Epithelial cell of proximal tubule (primary cell): Measurements from ENCODE around the gene DNAJB9. TPM values are rescaled to one million over a fixed set of nuclear protein-coding genes. Genes with fewer than 3 reads are reported as not detected.
"Not testable (repeated sequence)": the region's sequence is repeated elsewhere in the genome, so short reads cannot be mapped to it uniquely, and the experiment has no call there.

ENCODE experiments used
- DNase-seq: peaks from one replicate; pipeline ENCODE4 v3.0.0-alpha.2; 2011; ENCODE audit warnings: low read depth
- H3K4me3 ChIP-seq: 2 replicates; pipeline ENCODE4 v1.5.1; 2011; ENCODE audit warnings: low read depth, mild to moderate bottlenecking, low read length
- total RNA-seq: library from RNA; depleted of rRNA; stranded (reverse); fragments of >200 nt; gene quantifications from 2 replicates; pipeline ENCODE4 v1.2.3, GENCODE V29; 2015
- TF ChIP-seq, protein P1 (sequence below): conservative IDR thresholded peaks from 2 replicates; pipeline ENCODE4 v1.5.1; 2012; ENCODE audit warnings: low read depth, mild to moderate bottlenecking, low read length

DNAJB9 gene
- total RNA-seq, 1 donor from 2014 or later: 8.5 TPM

DNA sequence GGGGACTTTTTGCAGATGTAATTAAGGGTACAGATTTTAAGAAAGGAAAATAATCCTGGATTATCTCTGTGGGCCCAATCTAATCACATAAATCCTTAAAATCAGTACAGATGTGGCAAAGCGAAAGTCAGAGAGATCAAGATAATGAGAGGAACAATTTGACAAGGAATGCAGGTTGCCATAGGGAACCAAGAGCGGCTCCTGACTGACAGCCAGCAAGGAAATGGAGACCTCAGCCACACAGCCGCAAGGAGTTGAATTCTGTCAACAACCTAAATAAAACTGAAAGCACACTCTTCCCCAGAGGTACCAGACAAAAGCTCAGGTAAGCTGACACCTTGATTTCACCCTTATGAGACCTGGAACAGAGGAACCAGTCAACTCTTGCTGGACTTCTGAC lies 40.3 kb upstream of the DNAJB9 start:
- TF ChIP-seq, protein P1, sequence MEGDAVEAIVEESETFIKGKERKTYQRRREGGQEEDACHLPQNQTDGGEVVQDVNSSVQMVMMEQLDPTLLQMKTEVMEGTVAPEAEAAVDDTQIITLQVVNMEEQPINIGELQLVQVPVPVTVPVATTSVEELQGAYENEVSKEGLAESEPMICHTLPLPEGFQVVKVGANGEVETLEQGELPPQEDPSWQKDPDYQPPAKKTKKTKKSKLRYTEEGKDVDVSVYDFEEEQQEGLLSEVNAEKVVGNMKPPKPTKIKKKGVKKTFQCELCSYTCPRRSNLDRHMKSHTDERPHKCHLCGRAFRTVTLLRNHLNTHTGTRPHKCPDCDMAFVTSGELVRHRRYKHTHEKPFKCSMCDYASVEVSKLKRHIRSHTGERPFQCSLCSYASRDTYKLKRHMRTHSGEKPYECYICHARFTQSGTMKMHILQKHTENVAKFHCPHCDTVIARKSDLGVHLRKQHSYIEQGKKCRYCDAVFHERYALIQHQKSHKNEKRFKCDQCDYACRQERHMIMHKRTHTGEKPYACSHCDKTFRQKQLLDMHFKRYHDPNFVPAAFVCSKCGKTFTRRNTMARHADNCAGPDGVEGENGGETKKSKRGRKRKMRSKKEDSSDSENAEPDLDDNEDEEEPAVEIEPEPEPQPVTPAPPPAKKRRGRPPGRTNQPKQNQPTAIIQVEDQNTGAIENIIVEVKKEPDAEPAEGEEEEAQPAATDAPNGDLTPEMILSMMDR: no peak
- no peak overlapping the region for H3K4me3 ChIP-seq
- DNase-seq: no peak

DNA sequence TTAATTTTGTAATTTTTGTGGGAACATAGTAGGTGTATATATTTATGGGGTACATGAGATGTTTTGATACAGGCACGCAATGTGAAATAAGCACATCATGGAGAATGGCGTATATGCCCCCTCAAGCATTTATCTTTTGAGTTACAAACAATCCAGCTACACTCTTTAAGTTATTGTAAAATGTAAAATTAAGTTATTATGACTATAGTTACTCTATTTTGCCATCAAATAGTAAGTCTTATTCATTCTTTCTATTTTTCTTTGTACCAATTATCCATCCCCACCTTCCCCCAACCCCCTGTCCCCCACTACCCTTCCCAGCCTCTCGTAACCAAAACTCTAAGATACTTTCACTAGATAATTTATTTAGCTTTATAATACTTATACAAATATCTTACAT lies 36.0 kb upstream of the DNAJB9 start:
- H3K4me3 ChIP-seq: no peak overlapping the region
- TF ChIP-seq, protein P1: no peak
- no peak for DNase-seq

DNA sequence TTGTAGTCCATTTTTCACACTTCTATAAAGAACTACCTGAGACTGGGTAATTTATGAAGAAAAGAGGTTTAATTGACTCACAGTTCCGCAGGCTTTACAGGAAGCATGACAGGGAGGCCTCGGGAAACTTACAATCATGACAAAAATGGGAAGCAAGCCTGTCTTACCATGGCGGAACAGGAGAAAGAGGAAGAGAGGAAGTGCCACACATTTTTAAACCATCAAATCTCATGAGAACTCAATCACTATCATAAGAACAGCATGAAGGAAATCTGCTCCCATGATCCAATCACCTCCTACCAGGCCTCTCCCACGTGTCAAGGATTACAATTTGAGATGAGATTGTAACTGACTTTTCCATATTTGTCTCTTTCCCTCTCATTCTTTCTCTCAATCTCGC lies 34.4 kb upstream of the DNAJB9 start:
- TF ChIP-seq, protein P1: no peak
- no peak overlapping the region for H3K4me3 ChIP-seq
- no peak for DNase-seq

DNA sequence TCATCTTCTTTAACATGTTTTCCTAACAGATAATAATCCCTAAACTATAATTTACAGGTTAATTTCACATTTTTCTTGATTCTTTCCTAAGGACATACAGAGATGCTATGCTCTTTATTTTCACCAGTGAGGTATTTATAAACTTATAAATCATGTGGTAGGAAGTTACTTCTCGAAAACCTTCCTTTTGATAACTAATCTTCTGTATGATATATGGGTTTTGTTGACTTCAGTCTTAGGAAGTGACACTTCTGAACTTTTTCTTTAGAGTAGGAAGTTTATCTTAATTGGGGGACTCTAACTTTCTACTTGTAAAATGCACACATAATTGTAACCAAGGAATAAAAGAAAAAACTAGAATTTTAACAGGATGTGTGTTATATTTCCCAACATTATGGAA lies 33.9 kb upstream of the DNAJB9 start:
- TF ChIP-seq, protein P1: no peak
- H3K4me3 ChIP-seq: no peak overlapping the region
- no peak for DNase-seq

DNA sequence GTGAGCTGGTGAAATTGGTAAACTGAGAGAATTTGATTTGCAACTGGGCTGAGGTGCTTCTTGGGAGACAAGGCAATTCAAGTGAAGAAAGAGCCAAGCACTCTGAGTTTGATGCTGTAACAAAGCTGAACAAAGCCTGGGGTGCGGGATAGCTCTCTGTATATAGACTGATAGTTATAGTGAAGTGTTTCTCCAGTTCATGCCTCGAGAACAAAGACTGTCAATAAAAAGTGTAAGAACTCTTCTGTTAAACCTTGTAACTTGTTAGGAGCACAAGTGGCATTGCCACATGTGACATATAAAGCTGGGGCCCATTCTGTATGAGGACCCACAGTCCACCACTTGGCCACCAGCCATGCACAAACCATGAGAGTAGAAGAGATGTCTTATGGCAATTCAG lies 32.4 kb upstream of the DNAJB9 start:
- no peak for DNase-seq
- no peak overlapping the region for H3K4me3 ChIP-seq
- TF ChIP-seq, protein P1: no peak

DNA sequence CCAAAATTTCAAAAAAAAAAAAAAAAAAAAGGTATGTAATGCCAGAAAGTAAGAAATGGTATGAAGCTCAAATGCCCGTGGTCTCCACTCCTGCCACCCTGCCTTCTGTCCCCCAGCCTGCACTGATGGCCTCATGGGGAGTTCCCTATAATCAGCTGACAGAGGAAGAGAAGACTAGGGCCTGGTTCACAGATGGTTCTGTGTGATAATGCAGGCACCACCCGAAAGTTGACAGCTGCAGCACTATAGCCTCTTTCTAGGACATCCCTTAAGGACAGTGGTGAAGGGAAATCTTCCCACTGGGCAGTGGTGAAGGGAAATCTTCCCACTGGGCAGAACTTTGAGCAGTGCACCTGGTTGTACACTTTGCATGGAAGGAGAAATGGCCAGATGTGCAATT lies 31.4 kb upstream of the DNAJB9 start:
- not testable (repeated sequence) for DNase-seq, H3K4me3 ChIP-seq

DNA sequence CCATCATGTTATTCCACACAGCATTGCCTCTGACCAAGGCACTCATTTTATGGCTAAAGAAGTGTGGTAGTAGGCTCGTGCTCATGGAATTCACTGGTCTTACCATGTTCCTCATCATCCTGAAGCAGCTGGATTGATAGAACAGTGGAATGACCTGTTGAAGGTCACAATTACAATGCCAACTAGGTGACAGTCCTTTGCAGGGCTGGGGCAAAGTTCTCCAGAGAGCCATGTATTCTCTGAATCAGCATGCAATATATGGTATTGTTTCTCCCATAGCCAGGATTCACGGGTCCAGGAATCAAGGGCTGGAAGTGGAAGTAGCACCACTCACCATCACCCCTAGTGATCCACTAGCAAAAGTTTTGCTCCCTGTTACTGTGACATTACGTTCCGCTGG lies 31.0 kb upstream of the DNAJB9 start:
- not testable (repeated sequence) for DNase-seq, H3K4me3 ChIP-seq

DNA sequence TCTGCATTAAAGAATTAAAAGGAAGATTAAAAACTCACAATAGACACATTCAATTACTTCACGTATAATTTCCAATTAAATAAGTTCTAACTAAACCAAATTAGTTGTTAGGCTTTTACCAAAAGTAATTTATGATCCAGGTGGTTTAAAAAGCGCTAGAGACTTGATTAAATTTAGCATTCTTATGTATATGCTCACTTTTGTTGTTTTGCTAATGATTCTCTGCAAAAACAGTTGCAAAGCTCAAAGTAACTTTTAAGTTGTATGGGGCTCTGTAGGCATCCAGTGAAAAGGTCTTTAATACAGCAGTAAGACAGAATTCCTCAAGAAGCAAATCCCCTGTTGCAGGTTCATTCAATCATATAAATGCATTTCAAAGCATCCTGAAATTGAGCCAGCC lies 28.2 kb upstream of the DNAJB9 start:
- TF ChIP-seq, protein P1: no peak
- no peak overlapping the region for H3K4me3 ChIP-seq
- DNase-seq: no peak

DNA sequence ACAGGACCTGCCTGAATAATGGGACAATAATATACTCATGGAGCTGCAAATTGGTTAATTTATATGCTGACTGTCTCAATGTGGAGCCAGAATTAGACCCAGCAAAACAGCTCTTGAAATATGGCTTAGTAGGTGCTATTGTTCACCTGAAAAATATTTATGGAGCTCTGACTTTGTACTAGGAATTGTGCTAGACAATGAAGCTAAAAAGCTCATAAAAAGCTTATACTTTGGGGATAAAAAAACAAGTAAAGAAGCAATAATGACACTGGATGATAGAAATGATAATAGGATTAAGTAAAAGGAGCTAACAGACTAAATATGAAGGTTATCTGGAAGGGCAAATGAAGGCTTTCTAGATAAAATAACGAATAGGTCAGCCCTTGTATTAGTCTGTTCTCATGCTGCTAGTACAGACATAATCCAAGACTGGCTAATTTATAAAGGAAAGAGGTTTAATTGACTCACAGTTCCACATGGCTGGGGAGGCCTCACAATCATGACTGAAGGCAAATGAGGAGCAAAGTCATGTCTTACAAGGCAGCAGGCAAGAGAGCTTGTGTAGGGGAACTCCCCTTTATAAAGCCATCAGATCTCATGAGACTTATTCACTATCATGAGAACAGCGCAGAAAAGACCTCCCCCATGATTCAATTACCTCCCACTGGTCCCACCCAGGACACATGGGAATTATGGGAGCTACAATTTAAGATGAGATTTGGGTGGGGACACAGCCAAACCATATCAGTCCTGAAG lies 21.4 kb upstream of the DNAJB9 start:
- H3K4me3 ChIP-seq, DNase-seq: not testable (repeated sequence)

DNA sequence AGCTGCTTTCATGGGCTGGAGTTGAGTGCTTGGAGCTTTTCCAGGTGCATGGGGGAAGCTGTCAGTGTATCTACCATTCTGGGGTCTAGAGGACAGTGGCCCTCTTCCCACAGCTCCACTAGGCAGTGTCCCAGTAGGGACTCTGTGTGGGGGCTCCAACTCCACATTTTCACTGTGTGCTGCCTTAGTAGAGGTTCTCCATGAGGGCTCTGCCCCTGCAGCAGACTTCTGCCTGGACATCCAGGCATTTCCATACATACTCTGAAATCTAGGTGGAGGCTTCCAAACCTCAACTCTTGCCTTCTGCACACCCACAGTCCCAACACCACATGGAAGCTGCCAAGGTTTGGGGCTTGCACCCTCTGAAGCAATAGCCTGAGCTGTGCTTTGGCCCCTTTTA lies 13.0 kb upstream of the DNAJB9 start:
- not testable (repeated sequence) for H3K4me3 ChIP-seq, DNase-seq
